Ishikawa (cell line): Measurements from ENCODE around the gene AADACL4.

Experiments used
- CEBPB ChIP-seq: IDR thresholded peaks from 2 replicates; pipeline ENCODE4 v1.6.1; 2012
- CREB1 ChIP-seq: IDR thresholded peaks from 2 replicates; pipeline ENCODE4 v1.6.1; 2012; ENCODE audit warnings: low read depth
- EGR1 ChIP-seq: IDR thresholded peaks from 2 replicates; pipeline ENCODE4 v1.6.1; 2012
- EP300 ChIP-seq: IDR thresholded peaks from 2 replicates; pipeline ENCODE4 v1.6.1; 2012; ENCODE audit warnings: borderline replicate concordance
- FOXM1 ChIP-seq: IDR thresholded peaks from 2 replicates; pipeline ENCODE4 v1.6.1; 2012; ENCODE audit warnings: low read depth, borderline replicate concordance
- NFIC ChIP-seq: IDR thresholded peaks from 2 replicates; pipeline ENCODE4 v1.6.1; 2012
- RAD21 ChIP-seq: IDR thresholded peaks from 2 replicates; pipeline ENCODE4 v1.6.1; 2012; ENCODE audit warnings: low read depth
- REST ChIP-seq: IDR thresholded peaks from 2 replicates; pipeline ENCODE4 v1.6.1; 2012; ENCODE audit warnings: low read depth, mild to moderate bottlenecking
- TAF1 ChIP-seq: IDR thresholded peaks from 2 replicates; pipeline ENCODE4 v1.6.1; 2012; ENCODE audit warnings: low read depth, mild to moderate bottlenecking
- TCF12 ChIP-seq: IDR thresholded peaks from 2 replicates; pipeline ENCODE4 v1.6.1; 2012; ENCODE audit warnings: low read depth
- TEAD4 ChIP-seq: IDR thresholded peaks from 2 replicates; pipeline ENCODE4 v1.6.1; 2012
- USF1 ChIP-seq: IDR thresholded peaks from 2 replicates; pipeline ENCODE4 v1.6.1; 2012
- YY1 ChIP-seq: IDR thresholded peaks from 2 replicates; pipeline ENCODE4 v1.6.1; 2012; ENCODE audit warnings: low read depth
- ZBTB7A ChIP-seq: IDR thresholded peaks from 2 replicates; pipeline ENCODE4 v1.6.1; 2012; ENCODE audit warnings: low read depth
- TF ChIP-seq, protein P1 (sequence below): IDR thresholded peaks from 2 replicates; pipeline ENCODE4 v1.6.1; 2012

Gene AADACL4

GRCh38 chr1:12661606-12662219, 17.8 kb downstream of the AADACL4 start:
- TF ChIP-seq NFIC (no peak), CREB1 (no peak), USF1 (no peak)

- TF ChIP-seq EP300 (no peak), TCF12 (no peak), REST (no peak), FOXM1 (no peak), ZBTB7A (no peak), YY1 (no peak), TAF1 (no peak), CREB1 (no peak), USF1 (no peak), NFIC (no peak), CEBPB (no peak), TEAD4 (no peak), RAD21 (no peak), EGR1 (no peak)
- TF ChIP-seq, protein P1, sequence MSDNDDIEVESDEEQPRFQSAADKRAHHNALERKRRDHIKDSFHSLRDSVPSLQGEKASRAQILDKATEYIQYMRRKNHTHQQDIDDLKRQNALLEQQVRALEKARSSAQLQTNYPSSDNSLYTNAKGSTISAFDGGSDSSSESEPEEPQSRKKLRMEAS: no peak
Observed at GRCh38 chr1:12662556-12662955, 18.7 kb downstream of the AADACL4 start.

DNA sequence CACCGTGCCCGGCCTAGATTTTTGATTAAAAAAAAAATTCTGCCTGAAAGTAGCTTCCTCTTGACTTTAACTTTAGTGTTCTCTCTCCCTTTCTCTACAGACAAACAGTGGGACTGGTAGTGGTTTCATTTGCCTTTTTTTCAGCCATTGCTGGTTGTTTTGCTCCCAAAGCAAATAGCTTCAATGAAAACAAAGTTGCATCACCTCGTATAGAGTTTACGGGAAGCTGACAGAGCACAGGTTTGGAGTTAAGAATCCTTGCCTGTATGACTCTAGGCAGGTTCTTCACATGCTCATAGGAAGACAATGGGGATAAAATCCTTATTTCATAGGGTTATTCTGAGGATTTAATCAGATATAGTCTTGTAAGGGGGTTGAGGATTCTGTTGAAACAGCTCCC, 21.6 kb downstream of the AADACL4 start:
- TF ChIP-seq TAF1 (no peak), NFIC (no peak)

GRCh38 chr1:12666141-12666735, 22.4 kb downstream of the AADACL4 start:
- TF ChIP-seq YY1: no peak
- no peak for TF ChIP-seq CREB1
- TF ChIP-seq EGR1: no peak
- TF ChIP-seq FOXM1: no peak
- TF ChIP-seq TAF1: no peak
- TF ChIP-seq TEAD4: no peak
- TF ChIP-seq NFIC: no peak
- no peak for TF ChIP-seq TCF12

- no peak for TF ChIP-seq FOXM1
- no peak for TF ChIP-seq NFIC
- no peak for TF ChIP-seq RAD21
- TF ChIP-seq TAF1: no peak
- TF ChIP-seq, protein P1: no peak
- no peak for TF ChIP-seq TCF12
- TF ChIP-seq YY1: no peak
- no peak for TF ChIP-seq EGR1
- TF ChIP-seq USF1: no peak
- TF ChIP-seq ZBTB7A: no peak
- no peak for TF ChIP-seq CREB1
- TF ChIP-seq EP300: no peak
- TF ChIP-seq CEBPB: no peak
- TF ChIP-seq REST: no peak
- no peak for TF ChIP-seq TEAD4
Observed at GRCh38 chr1:12669529-12670068, 25.7 kb downstream of the AADACL4 start.

DNA sequence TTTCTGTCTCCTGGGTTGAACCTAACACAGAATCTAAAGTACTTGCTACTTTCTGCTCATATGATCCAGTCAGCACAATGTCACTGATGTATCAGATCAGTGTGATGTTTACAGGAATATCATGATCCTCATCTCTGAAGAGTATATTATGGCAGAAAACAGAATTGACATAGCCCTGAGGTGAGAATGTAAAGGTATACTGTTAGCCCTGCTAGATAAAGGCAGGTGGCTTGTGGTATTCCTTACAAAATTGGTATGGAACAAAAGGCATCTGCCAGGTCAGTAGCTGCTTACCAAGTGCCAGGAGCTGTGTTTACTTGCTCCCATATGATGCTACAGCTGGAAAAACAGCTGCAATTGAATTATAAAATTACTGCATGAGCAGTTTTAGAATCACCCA, 30.5 kb downstream of the AADACL4 start:
- TF ChIP-seq REST: no peak
- TF ChIP-seq, protein P1: no peak
